Ovary (tissue), 3 donors: ENCODE results near the gene CCDC47.

Experiments used
- POLR2A ChIP-seq: fragments of 450-650 bp; IDR thresholded peaks from one replicate; pipeline ENCODE4 v1.6.1; 2017; ENCODE audit warnings: antibody characterized with exemption, mild to moderate bottlenecking, moderate library complexity
- TF ChIP-seq, protein P1 (sequence below), 3 donors: fragments of 450-650 bp in 2 of 3; fragments of 200-600 bp in 1 of 3; IDR thresholded peaks; one replicate each; pipeline versions ENCODE4 v1.5.1 to v1.8.0; 2016 to 2022; ENCODE audit warnings: antibody characterized with exemption in 3 of 3, mild to moderate bottlenecking in 1 of 3
- donor health status: DM: no; HTN: no; CAD: no.

GRCh38 chr17:63696381-63696961 lies 76.9 kb downstream of the CCDC47 start:
- TF ChIP-seq POLR2A, result no peak
- TF ChIP-seq, protein P1, sequence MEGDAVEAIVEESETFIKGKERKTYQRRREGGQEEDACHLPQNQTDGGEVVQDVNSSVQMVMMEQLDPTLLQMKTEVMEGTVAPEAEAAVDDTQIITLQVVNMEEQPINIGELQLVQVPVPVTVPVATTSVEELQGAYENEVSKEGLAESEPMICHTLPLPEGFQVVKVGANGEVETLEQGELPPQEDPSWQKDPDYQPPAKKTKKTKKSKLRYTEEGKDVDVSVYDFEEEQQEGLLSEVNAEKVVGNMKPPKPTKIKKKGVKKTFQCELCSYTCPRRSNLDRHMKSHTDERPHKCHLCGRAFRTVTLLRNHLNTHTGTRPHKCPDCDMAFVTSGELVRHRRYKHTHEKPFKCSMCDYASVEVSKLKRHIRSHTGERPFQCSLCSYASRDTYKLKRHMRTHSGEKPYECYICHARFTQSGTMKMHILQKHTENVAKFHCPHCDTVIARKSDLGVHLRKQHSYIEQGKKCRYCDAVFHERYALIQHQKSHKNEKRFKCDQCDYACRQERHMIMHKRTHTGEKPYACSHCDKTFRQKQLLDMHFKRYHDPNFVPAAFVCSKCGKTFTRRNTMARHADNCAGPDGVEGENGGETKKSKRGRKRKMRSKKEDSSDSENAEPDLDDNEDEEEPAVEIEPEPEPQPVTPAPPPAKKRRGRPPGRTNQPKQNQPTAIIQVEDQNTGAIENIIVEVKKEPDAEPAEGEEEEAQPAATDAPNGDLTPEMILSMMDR (IDR thresholded peaks at IDR 0.05), result no peak
